IPS-NIHi7 (cell line): Measurements from ENCODE around the gene PET117.
"Not testable (repeated sequence)": the region's sequence is repeated elsewhere in the genome, so short reads cannot be mapped to it uniquely, and the experiment has no call there.

Experiments used
- DNase-seq: peaks from one replicate; pipeline ENCODE4 v3.0.0; 2012; ENCODE audit warnings: mixed read lengths; ENCODE audit errors: extremely low spot score

PET117 gene

GRCh38 chr20:18156045-18156444, 18.4 kb downstream of the PET117 start:
- DNase-seq, result no peak

- no peak for DNase-seq
Observed at GRCh38 chr20:18164356-18164755, 26.7 kb downstream of the PET117 start.

- no peak for DNase-seq
Observed at GRCh38 chr20:18165553-18165952, 27.9 kb downstream of the PET117 start.

- DNase-seq, result no peak
Observed at GRCh38 chr20:18166241-18166881, 28.7 kb downstream of the PET117 start.

GRCh38 chr20:18166950-18167349, 29.3 kb downstream of the PET117 start:
- no peak for DNase-seq

- no peak for DNase-seq
Observed at GRCh38 chr20:18172379-18172778, 34.7 kb downstream of the PET117 start.

- DNase-seq, result no peak
Observed at GRCh38 chr20:18174906-18175683, 37.4 kb downstream of the PET117 start.

- peak; percentile 83 for DNase-seq
Observed at GRCh38 chr20:18176318-18176785, 38.7 kb downstream of the PET117 start.

- DNase-seq, result not testable (repeated sequence)
Observed at GRCh38 chr20:18180366-18180765, 42.7 kb downstream of the PET117 start.

- no peak for DNase-seq
Observed at GRCh38 chr20:18180815-18181214, 43.2 kb downstream of the PET117 start.

GRCh38 chr20:18187020-18187419, 49.4 kb downstream of the PET117 start:
- no peak for DNase-seq

- no peak for DNase-seq
Observed at GRCh38 chr20:18188434-18188833, 50.8 kb downstream of the PET117 start.

- peak; percentile 57 for DNase-seq
Observed at GRCh38 chr20:18190338-18191233, 52.9 kb downstream of the PET117 start.

- DNase-seq, result no peak
Observed at GRCh38 chr20:18191306-18191705, 53.6 kb downstream of the PET117 start.
